ENCODE results near the gene IL17REL. TPM values are rescaled to one million over a fixed set of nuclear protein-coding genes. Genes with fewer than 3 reads are reported as not detected.

Gene IL17REL
- total RNA-seq, 1 experiment from 2014 or later, result not detected

DNA sequence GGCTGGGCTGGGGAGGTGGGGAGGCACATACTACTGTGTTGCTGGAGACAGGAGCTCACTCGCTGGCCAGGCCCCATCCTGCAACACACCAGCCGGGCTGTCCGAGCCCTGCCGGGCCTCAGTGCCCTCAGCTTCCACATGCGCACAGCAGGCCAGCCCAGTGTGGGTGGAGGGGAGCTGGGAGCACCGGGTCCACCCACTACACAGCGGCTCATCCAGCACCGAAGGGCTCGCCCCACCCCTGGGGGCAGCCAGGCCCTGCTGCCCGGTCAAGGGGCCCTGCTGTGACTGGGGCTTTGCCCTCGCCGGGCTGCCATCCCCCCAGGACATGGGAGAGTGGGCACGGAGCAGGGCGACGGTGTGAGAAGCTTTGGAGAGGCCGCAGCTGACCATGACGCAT is 36.3 kb upstream of the IL17REL start:
- Histone ChIP-seq H3K36me3 (ENCODE audit: control insufficient read depth, insufficient read depth, low read length) (no peaks in the 10 kb centered on the region), H3K4me3 (ENCODE audit: low read depth, low read length) (no peak overlapping the region), H3K9me3 (no peaks in the 10 kb centered on the region), H3K4me1 (no peaks in the 10 kb centered on the region), H3K27me3 (replicated peaks; ENCODE audit: control insufficient read depth, insufficient read depth, low read length) (no peaks in the 10 kb centered on the region)
- H3K4me1 Mint-ChIP-seq (ENCODE audit: low read depth, unreplicated experiment), result no peaks in the 10 kb centered on the region
- BruUV-seq (replicated peaks), result no TSS peak
- H3K9me3 Mint-ChIP-seq (ENCODE audit: unreplicated experiment), result peaks cover 4% of the 10 kb centered on the region
- H3K4me3 Mint-ChIP-seq (ENCODE audit: unreplicated experiment), result no peak overlapping the region
- CTCF ChIA-PET, result no interaction called here
- POLR2A ChIA-PET, result no interaction called here
- H3K36me3 Mint-ChIP-seq (ENCODE audit: insufficient read depth, unreplicated experiment), result no peaks in the 10 kb centered on the region
- no peak overlapping the region for H3K27ac Mint-ChIP-seq (ENCODE audit: unreplicated experiment)
- no peak for DNase-seq
- TF ChIP-seq, protein P1, sequence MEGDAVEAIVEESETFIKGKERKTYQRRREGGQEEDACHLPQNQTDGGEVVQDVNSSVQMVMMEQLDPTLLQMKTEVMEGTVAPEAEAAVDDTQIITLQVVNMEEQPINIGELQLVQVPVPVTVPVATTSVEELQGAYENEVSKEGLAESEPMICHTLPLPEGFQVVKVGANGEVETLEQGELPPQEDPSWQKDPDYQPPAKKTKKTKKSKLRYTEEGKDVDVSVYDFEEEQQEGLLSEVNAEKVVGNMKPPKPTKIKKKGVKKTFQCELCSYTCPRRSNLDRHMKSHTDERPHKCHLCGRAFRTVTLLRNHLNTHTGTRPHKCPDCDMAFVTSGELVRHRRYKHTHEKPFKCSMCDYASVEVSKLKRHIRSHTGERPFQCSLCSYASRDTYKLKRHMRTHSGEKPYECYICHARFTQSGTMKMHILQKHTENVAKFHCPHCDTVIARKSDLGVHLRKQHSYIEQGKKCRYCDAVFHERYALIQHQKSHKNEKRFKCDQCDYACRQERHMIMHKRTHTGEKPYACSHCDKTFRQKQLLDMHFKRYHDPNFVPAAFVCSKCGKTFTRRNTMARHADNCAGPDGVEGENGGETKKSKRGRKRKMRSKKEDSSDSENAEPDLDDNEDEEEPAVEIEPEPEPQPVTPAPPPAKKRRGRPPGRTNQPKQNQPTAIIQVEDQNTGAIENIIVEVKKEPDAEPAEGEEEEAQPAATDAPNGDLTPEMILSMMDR (IDR thresholded peaks at IDR 0.05; ENCODE audit: insufficient read depth in 1 of 2, low read depth in 1 of 2, low read length in 1 of 2, severe bottlenecking in 1 of 2, unreplicated experiment in 1 of 2), result no peak
- intact Hi-C loops (cut with micrococcal nuclease; ENCODE audit: unreplicated experiment), result no loop called here
- H3K27me3 Mint-ChIP-seq (ENCODE audit: insufficient read depth, unreplicated experiment), result no peaks in the 10 kb centered on the region

DNA sequence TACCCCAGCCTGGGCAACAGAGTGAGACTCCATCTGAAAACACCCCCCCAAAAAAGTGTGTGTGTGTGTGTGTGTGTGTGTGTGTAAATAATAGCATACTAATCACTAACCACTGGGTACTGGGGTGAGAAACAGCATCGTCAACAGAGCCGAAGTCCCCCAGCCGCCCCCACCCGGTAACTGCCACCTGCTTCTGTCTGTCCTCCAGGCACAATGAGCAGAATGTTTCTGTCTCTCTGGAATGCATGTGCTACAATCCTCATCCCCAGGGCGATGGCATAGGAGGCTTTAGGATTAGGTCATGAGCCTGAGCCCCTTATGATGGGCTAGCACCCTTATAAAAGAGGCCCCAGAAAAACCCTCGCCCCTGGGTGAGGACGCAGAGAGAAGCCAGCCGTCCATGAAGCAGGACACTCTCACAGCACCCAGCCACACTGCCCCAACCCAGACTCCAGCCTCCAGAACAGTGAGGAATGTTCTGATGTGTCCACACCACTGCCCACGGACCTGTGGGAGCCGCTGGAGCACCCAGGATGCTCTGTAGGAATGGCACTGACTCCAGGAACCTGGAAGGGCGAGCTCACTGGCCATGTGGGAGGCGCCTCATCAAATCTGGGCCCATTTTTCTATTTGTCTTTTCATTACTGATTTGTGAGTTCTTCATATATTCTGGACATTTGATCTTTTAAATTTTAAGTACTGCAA is 35.6 kb upstream of the IL17REL start:
- no TSS peak for BruUV-seq (replicated peaks)
- CTCF ChIA-PET, result no interaction called here
- TF ChIP-seq, protein P1 (IDR thresholded peaks at IDR 0.05; ENCODE audit: insufficient read depth in 1 of 2, low read depth in 1 of 2, low read length in 1 of 2, severe bottlenecking in 1 of 2, unreplicated experiment in 1 of 2), result no peak

DNA sequence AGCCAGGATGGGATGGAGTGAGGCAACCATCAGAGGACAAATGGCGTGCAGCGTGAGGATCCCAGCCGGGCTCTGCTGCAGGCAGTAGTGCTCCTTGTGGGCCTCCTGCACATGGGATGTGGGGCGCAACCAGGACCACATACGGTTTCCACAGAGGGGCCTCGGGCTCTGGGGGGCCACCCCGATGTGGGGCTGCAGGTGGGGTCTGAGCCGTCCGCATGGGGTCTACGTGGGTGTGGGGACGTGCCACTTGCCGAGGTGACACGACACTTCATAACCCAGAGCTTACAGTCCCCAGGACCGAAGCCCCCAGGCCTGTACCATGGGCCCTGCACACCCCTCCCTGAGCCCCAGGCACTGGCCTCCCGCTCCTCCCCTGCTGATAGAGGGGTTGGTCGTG is 34.8 kb upstream of the IL17REL start:
- Histone ChIP-seq H3K4me3 (ENCODE audit: low read depth, low read length) (no peak overlapping the region), H3K36me3 (ENCODE audit: control insufficient read depth, insufficient read depth, low read length) (no peaks in the 10 kb centered on the region), H3K4me1 (no peaks in the 10 kb centered on the region), H3K9me3 (no peaks in the 10 kb centered on the region), H3K27me3 (replicated peaks; ENCODE audit: control insufficient read depth, insufficient read depth, low read length) (no peaks in the 10 kb centered on the region)
- intact Hi-C loops (cut with micrococcal nuclease; ENCODE audit: unreplicated experiment), result no loop called here
- H3K4me1 Mint-ChIP-seq (ENCODE audit: low read depth, unreplicated experiment), result no peaks in the 10 kb centered on the region
- DNase-seq, result peak in 1 of 2 experiments; percentile 16
- no peaks in the 10 kb centered on the region for H3K36me3 Mint-ChIP-seq (ENCODE audit: insufficient read depth, unreplicated experiment)
- H3K4me3 Mint-ChIP-seq (ENCODE audit: unreplicated experiment), result no peak overlapping the region
- peaks cover 10% of the 10 kb centered on the region for H3K9me3 Mint-ChIP-seq (ENCODE audit: unreplicated experiment)
- no TSS peak for BruUV-seq (replicated peaks)
- H3K27me3 Mint-ChIP-seq (ENCODE audit: insufficient read depth, unreplicated experiment), result peaks cover 8% of the 10 kb centered on the region
- TF ChIP-seq, protein P1 (IDR thresholded peaks at IDR 0.05; ENCODE audit: insufficient read depth in 1 of 2, low read depth in 1 of 2, low read length in 1 of 2, severe bottlenecking in 1 of 2, unreplicated experiment in 1 of 2), result no peak
- no peak overlapping the region for H3K27ac Mint-ChIP-seq (ENCODE audit: unreplicated experiment)
- ChIA-PET CTCF (no interaction called here), POLR2A (no interaction called here)

More for the DNA sequence above, 35.6 kb upstream of the IL17REL start:
- DNase-seq, result no peak
- no peak overlapping the region for H3K4me3 Mint-ChIP-seq (ENCODE audit: unreplicated experiment)
- intact Hi-C loops (cut with micrococcal nuclease; ENCODE audit: unreplicated experiment), result no loop called here
- POLR2A ChIA-PET, result no interaction called here
- H3K9me3 Mint-ChIP-seq (ENCODE audit: unreplicated experiment), result peaks cover 6% of the 10 kb centered on the region
- Histone ChIP-seq H3K4me1 (no peaks in the 10 kb centered on the region), H3K36me3 (ENCODE audit: control insufficient read depth, insufficient read depth, low read length) (no peaks in the 10 kb centered on the region), H3K27me3 (replicated peaks; ENCODE audit: control insufficient read depth, insufficient read depth, low read length) (no peaks in the 10 kb centered on the region), H3K9me3 (no peaks in the 10 kb centered on the region), H3K4me3 (ENCODE audit: low read depth, low read length) (no peak overlapping the region)
- peaks cover 4% of the 10 kb centered on the region for H3K27me3 Mint-ChIP-seq (ENCODE audit: insufficient read depth, unreplicated experiment)
- H3K36me3 Mint-ChIP-seq (ENCODE audit: insufficient read depth, unreplicated experiment), result no peaks in the 10 kb centered on the region
- H3K27ac Mint-ChIP-seq (ENCODE audit: unreplicated experiment), result no peak overlapping the region
- no peaks in the 10 kb centered on the region for H3K4me1 Mint-ChIP-seq (ENCODE audit: low read depth, unreplicated experiment)

Data from Caco-2 (cell line).